SK-N-SH treated with all-trans-retinoic acid at 6 μM for 48 hours (cell line): ENCODE data around the gene TMEM14A.
"Not testable (repeated sequence)": the region's sequence is repeated elsewhere in the genome, so short reads cannot be mapped to it uniquely, and the experiment has no call there.

Source experiments
- ATAC-seq: fragments of 200-7000 bp; cut with Tn5 transposase; 3 replicates; pipeline ENCODE4 v1.9.1; 2020; ENCODE audit warnings: mild to moderate bottlenecking, moderate library complexity
- ARNTL ChIP-seq: fragments of 450-650 bp; formaldehyde crosslinking; IDR thresholded peaks from 2 replicates; pipeline ENCODE4 v1.5.0; 2020; ENCODE audit warnings: low read depth, mild to moderate bottlenecking, moderate library complexity, borderline replicate concordance
- BACH2 ChIP-seq: fragments of 250-450 bp; sonication (Bioruptor Pico); IDR thresholded peaks from 2 replicates; pipeline ENCODE4 v1.9.0; 2021; ENCODE audit warnings: mild to moderate bottlenecking, borderline replicate concordance
- CREB5 ChIP-seq: fragments of 250-450 bp; sonication (Bioruptor Pico); IDR thresholded peaks from 2 replicates; pipeline ENCODE4 v1.5.1; 2020; ENCODE audit warnings: low read depth, mild to moderate bottlenecking, moderate library complexity
- CSDC2 ChIP-seq: fragments of 250-450 bp; sonication (Bioruptor Pico); IDR thresholded peaks from 2 replicates; pipeline ENCODE4 v1.5.0; 2020; ENCODE audit warnings: mild to moderate bottlenecking, moderate library complexity
- CSRNP3 ChIP-seq: fragments of 250-450 bp; sonication (Bioruptor Pico); IDR thresholded peaks from 2 replicates; pipeline ENCODE4 v1.5.1; 2021; ENCODE audit warnings: mild to moderate bottlenecking, moderate library complexity
- ESRRG ChIP-seq: fragments of 250-450 bp; sonication (Bioruptor Pico); IDR thresholded peaks from 2 replicates; pipeline ENCODE4 v1.6.1; 2021; ENCODE audit warnings: mild to moderate bottlenecking
- GLIS3 ChIP-seq: fragments of 250-450 bp; sonication (Bioruptor Pico); IDR thresholded peaks from 2 replicates; pipeline ENCODE4 v1.5.0; 2020; ENCODE audit warnings: mild to moderate bottlenecking, moderate library complexity
- ISL1 ChIP-seq: fragments of 250-450 bp; sonication (Bioruptor Pico); IDR thresholded peaks from 2 replicates; pipeline ENCODE4 v2.1.2; 2022; ENCODE audit warnings: mild to moderate bottlenecking, moderate library complexity
- OSR1 ChIP-seq: fragments of 250-450 bp; sonication (Bioruptor Pico); IDR thresholded peaks from 2 replicates; pipeline ENCODE4 v1.8.0; 2022; ENCODE audit warnings: moderate library complexity, mild to moderate bottlenecking, inconsistent platforms
- PATZ1 ChIP-seq: fragments of 250-450 bp; sonication (Bioruptor Pico); IDR thresholded peaks from 2 replicates; pipeline ENCODE4 v1.8.0; 2020; ENCODE audit warnings: mild to moderate bottlenecking, moderate library complexity, borderline replicate concordance
- POU6F1 ChIP-seq: fragments of 250-450 bp; sonication (Bioruptor Pico); IDR thresholded peaks from 2 replicates; pipeline ENCODE4 v1.8.0; 2021; ENCODE audit warnings: low read depth, mild to moderate bottlenecking, moderate library complexity, borderline replicate concordance
- PPARA ChIP-seq: fragments of 250-450 bp; sonication (Bioruptor Pico); IDR thresholded peaks from 2 replicates; pipeline ENCODE4 v1.5.0; 2020; ENCODE audit warnings: mild to moderate bottlenecking, borderline replicate concordance
- RARB ChIP-seq: fragments of 250-450 bp; sonication (Bioruptor Pico); IDR thresholded peaks from 2 replicates; pipeline ENCODE4 v1.8.0; 2021; ENCODE audit warnings: mild to moderate bottlenecking, moderate library complexity
- SNAI2 ChIP-seq: fragments of 250-450 bp; sonication (Bioruptor Pico); IDR thresholded peaks from 2 replicates; pipeline ENCODE4 v1.5.0; 2020; ENCODE audit warnings: mild to moderate bottlenecking, moderate library complexity
- TCF4 ChIP-seq: fragments of 250-450 bp; sonication (Bioruptor Pico); IDR thresholded peaks from 2 replicates; pipeline ENCODE4 v1.8.0; 2021; ENCODE audit warnings: mild to moderate bottlenecking, moderate library complexity, borderline replicate concordance
- TOX ChIP-seq: fragments of 250-450 bp; sonication (Bioruptor Pico); IDR thresholded peaks from 2 replicates; pipeline ENCODE4 v1.8.0; 2021; ENCODE audit warnings: mild to moderate bottlenecking, moderate library complexity, borderline replicate concordance
- TSHZ2 ChIP-seq: fragments of 250-450 bp; sonication (Bioruptor Pico); IDR thresholded peaks from 2 replicates; pipeline ENCODE4 v1.5.0; 2020; ENCODE audit warnings: mild to moderate bottlenecking, moderate library complexity
- ZC3H10 ChIP-seq: fragments of 250-450 bp; sonication (Bioruptor Pico); IDR thresholded peaks from 2 replicates; pipeline ENCODE4 v1.5.1; 2021; ENCODE audit warnings: mild to moderate bottlenecking, moderate library complexity
- ZFP3 ChIP-seq: fragments of 250-450 bp; sonication (Bioruptor Pico); IDR thresholded peaks from 2 replicates; pipeline ENCODE4 v1.5.0; 2020; ENCODE audit warnings: mild to moderate bottlenecking, moderate library complexity
- ZFP30 ChIP-seq: fragments of 450-650 bp; formaldehyde crosslinking; IDR thresholded peaks from 2 replicates; pipeline ENCODE4 v1.5.0; 2022; ENCODE audit warnings: mild to moderate bottlenecking, moderate library complexity
- ZNF565 ChIP-seq: fragments of 450-650 bp; formaldehyde crosslinking; conservative IDR thresholded peaks from 2 replicates; pipeline ENCODE4 v1.5.0; 2020; ENCODE audit warnings: low read depth, mild to moderate bottlenecking, moderate library complexity
- ZNF70 ChIP-seq: fragments of 450-650 bp; formaldehyde crosslinking; IDR thresholded peaks from 2 replicates; pipeline ENCODE4 v1.5.0; 2020; ENCODE audit warnings: mild to moderate bottlenecking, moderate library complexity
- ZNF8 ChIP-seq: fragments of 450-650 bp; formaldehyde crosslinking; IDR thresholded peaks from 2 replicates; pipeline ENCODE4 v1.5.0; 2020; ENCODE audit warnings: mild to moderate bottlenecking, moderate library complexity

Gene TMEM14A

GRCh38 chr6:52654007-52654406, 16.9 kb upstream of the TMEM14A start:
- no peak for TF ChIP-seq PPARA
- TF ChIP-seq ARNTL (CRISPR knock-in tag): no peak
- no peak for TF ChIP-seq CSDC2 (CRISPR knock-in tag)
- TF ChIP-seq ZC3H10 (CRISPR knock-in tag): no peak
- no peak for TF ChIP-seq BACH2 (CRISPR knock-in tag)
- TF ChIP-seq GLIS3 (CRISPR knock-in tag): no peak
- no peak for TF ChIP-seq ZFP30 (CRISPR knock-in tag)
- no peak for TF ChIP-seq CREB5 (CRISPR knock-in tag)
- no peak for TF ChIP-seq ZNF8 (CRISPR knock-in tag)
- no peak for TF ChIP-seq RARB
- TF ChIP-seq ZFP3: no peak
- no peak for TF ChIP-seq SNAI2
- TF ChIP-seq POU6F1 (CRISPR knock-in tag): no peak

GRCh38 chr6:52654592-52654991, 16.3 kb upstream of the TMEM14A start:
- TF ChIP-seq ESRRG (CRISPR knock-in tag) (no peak), ZNF70 (CRISPR knock-in tag) (no peak), GLIS3 (CRISPR knock-in tag) (no peak), TCF4 (CRISPR knock-in tag) (no peak), ZFP3 (no peak), ARNTL (CRISPR knock-in tag) (no peak), ZFP30 (CRISPR knock-in tag) (no peak)
- no peak for ATAC-seq

More at GRCh38 chr6:52654007-52654406, 16.9 kb upstream of the TMEM14A start:
- ATAC-seq: no peak

GRCh38 chr6:52655941-52656340, 15.0 kb upstream of the TMEM14A start:
- not testable (repeated sequence) for ATAC-seq

- no peak for ATAC-seq
Observed at GRCh38 chr6:52657870-52658269, 13.0 kb upstream of the TMEM14A start.

More at GRCh38 chr6:52657870-52658269, 13.0 kb upstream of the TMEM14A start:
- TF ChIP-seq OSR1: no peak
- no peak for TF ChIP-seq ZNF565 (CRISPR knock-in tag)
- no peak for TF ChIP-seq CSDC2 (CRISPR knock-in tag)
- TF ChIP-seq ZNF70 (CRISPR knock-in tag): no peak
- no peak for TF ChIP-seq ESRRG (CRISPR knock-in tag)
- no peak for TF ChIP-seq CSRNP3 (CRISPR knock-in tag)
- TF ChIP-seq CREB5 (CRISPR knock-in tag): no peak
- TF ChIP-seq PATZ1 (CRISPR knock-in tag): no peak
- TF ChIP-seq ISL1 (CRISPR knock-in tag): no peak
- no peak for TF ChIP-seq ARNTL (CRISPR knock-in tag)
- TF ChIP-seq GLIS3 (CRISPR knock-in tag): no peak
- no peak for TF ChIP-seq BACH2 (CRISPR knock-in tag)
- TF ChIP-seq TSHZ2 (CRISPR knock-in tag): no peak
- no peak for TF ChIP-seq TOX (CRISPR knock-in tag)
- TF ChIP-seq ZNF8 (CRISPR knock-in tag): no peak
- TF ChIP-seq ZFP30 (CRISPR knock-in tag): no peak
